GM21515 (cell line): Measurements from ENCODE around the gene EPAS1.

Experiments used
- ATAC-seq: cut with Tn5 transposase; IDR thresholded peaks from one replicate; pipeline ENCODE4 v1.9.1; 2021; ENCODE audit not compliant: unreplicated experiment

Gene EPAS1

GRCh38 chr2:46430413-46430812 lies 133.2 kb downstream of the EPAS1 start:
- ATAC-seq = no peak

- ATAC-seq = no peak
Measured at GRCh38 chr2:46430992-46431391, 133.8 kb downstream of the EPAS1 start.

- ATAC-seq = no peak
Measured at GRCh38 chr2:46431481-46432235, 134.5 kb downstream of the EPAS1 start.

GRCh38 chr2:46434851-46435273 lies 137.7 kb downstream of the EPAS1 start:
- ATAC-seq = no peak

- no peak for ATAC-seq
Measured at GRCh38 chr2:46435353-46435752, 138.1 kb downstream of the EPAS1 start.

GRCh38 chr2:46435796-46436360 lies 138.7 kb downstream of the EPAS1 start:
- ATAC-seq = no peak
